Activated naive CD8-positive, alpha-beta T cell treated with anti-CD3 and anti-CD28 coated beads, Interleukin-2, amount 10 ng/mL, durations not matched to agents 7 days and 5 days (primary cell): Measurements from ENCODE around the gene CHAF1A. TPM values are rescaled to one million over a fixed set of nuclear protein-coding genes. Genes with fewer than 3 reads are reported as not detected.

Experiments used
- ATAC-seq: fragments of 150-1000 bp; cut with Tn5 transposase; one replicate; pipeline ENCODE4 v1.10.0; 2021; ENCODE audit warnings: low read depth, moderate library complexity
- POLR2A ChIA-PET: fragments of 350-600 bp; sonication (Branson Sonifier 250); formaldehyde crosslinking; loops from one replicate; lab custom pipeline; 2021; ENCODE audit warnings: antibody characterized with exemption; lab: Charles Lee
- DNase-seq: peaks from one replicate; pipeline ENCODE4 v3.0.0; 2021
- H3K27ac Mint-ChIP-seq: one replicate; pipeline ENCODE4 v1.8.0; 2022; ENCODE audit warnings: mild to moderate bottlenecking, mixed read lengths
- H3K27me3 Mint-ChIP-seq: one replicate; pipeline ENCODE4 v1.8.0; 2022; ENCODE audit warnings: mild to moderate bottlenecking, moderate library complexity, mixed read lengths
- H3K36me3 Mint-ChIP-seq: one replicate; pipeline ENCODE4 v1.8.0; 2021; ENCODE audit warnings: mild to moderate bottlenecking, mixed read lengths
- H3K4me1 Mint-ChIP-seq: one replicate; pipeline ENCODE4 v1.8.0; 2021; ENCODE audit warnings: mixed read lengths
- H3K4me3 Mint-ChIP-seq: one replicate; pipeline ENCODE4 v1.8.0; 2022; ENCODE audit warnings: mild to moderate bottlenecking, moderate library complexity, mixed read lengths
- H3K9me3 Mint-ChIP-seq: one replicate; pipeline ENCODE4 v1.8.0; 2021; ENCODE audit warnings: mixed read lengths
- total RNA-seq, 2 experiments: library from RNA; stranded (reverse); gene quantifications; one replicate each; pipeline ENCODE4 v1.2.3, GENCODE V29; 2021

Gene CHAF1A
- total RNA-seq, 2 experiments from 2014 or later, result 77.0 to 79.1 TPM

GRCh38 chr19:4362101-4362828 is 40.2 kb upstream of the CHAF1A start:
- H3K4me3 Mint-ChIP-seq, result no peak overlapping the region
- no peaks in the 10 kb centered on the region for H3K27me3 Mint-ChIP-seq
- no peak for ATAC-seq
- peaks cover 11% of the 10 kb centered on the region for H3K36me3 Mint-ChIP-seq
- H3K4me1 Mint-ChIP-seq, result peaks cover 5% of the 10 kb centered on the region
- no peak for DNase-seq
- H3K9me3 Mint-ChIP-seq, result no peaks in the 10 kb centered on the region
- H3K27ac Mint-ChIP-seq, result no peak overlapping the region
- POLR2A ChIA-PET, result interaction anchor here (1.0 to 1.4 kb wide), 3 partner anchors 10 to 44 kb away, joined by 3 to 6 read pairs (median 3); partner anchors contain the start of gene MPND

GRCh38 chr19:4362831-4363545 is 39.5 kb upstream of the CHAF1A start:
- no peak overlapping the region for H3K4me3 Mint-ChIP-seq
- H3K9me3 Mint-ChIP-seq, result no peaks in the 10 kb centered on the region
- H3K27ac Mint-ChIP-seq, result no peak overlapping the region
- H3K36me3 Mint-ChIP-seq, result peaks cover 13% of the 10 kb centered on the region
- POLR2A ChIA-PET, result interaction anchor here (1.2 to 1.4 kb wide), 3 partner anchors 11 to 20 kb away, joined by 3 to 6 read pairs (median 4); partner anchors contain the start of gene MPND
- no peak for ATAC-seq
- H3K4me1 Mint-ChIP-seq, result peaks cover 7% of the 10 kb centered on the region
- no peaks in the 10 kb centered on the region for H3K27me3 Mint-ChIP-seq
- DNase-seq, result no peak

- Mint-ChIP-seq H3K27me3 (no peaks in the 10 kb centered on the region), H3K4me3 (no peak overlapping the region), H3K36me3 (peaks cover 13% of the 10 kb centered on the region), H3K4me1 (peaks cover 12% of the 10 kb centered on the region), H3K9me3 (no peaks in the 10 kb centered on the region), H3K27ac (peak overlapping the region; percentile 48)
- DNase-seq (peak; percentile 30), ATAC-seq (no peak)
- POLR2A ChIA-PET, result interaction anchor here (1.3 kb wide), 1 partner anchor 21 kb away, joined by 4 read pairs; no protein-coding TSS in a partner anchor
These were observed 38.7 kb upstream of the CHAF1A start for GRCh38 chr19:4363571-4364304.

- H3K9me3 Mint-ChIP-seq, result no peaks in the 10 kb centered on the region
These were observed 37.1 kb upstream of the CHAF1A start for GRCh38 chr19:4365341-4365740.

GRCh38 chr19:4365791-4366665 is 36.4 kb upstream of the CHAF1A start:
- Mint-ChIP-seq H3K4me3 (no peak overlapping the region), H3K36me3 (peaks cover 13% of the 10 kb centered on the region), H3K4me1 (peaks cover 25% of the 10 kb centered on the region), H3K27ac (no peak overlapping the region), H3K27me3 (no peaks in the 10 kb centered on the region), H3K9me3 (no peaks in the 10 kb centered on the region)
- POLR2A ChIA-PET, result interaction anchor here (1.3 to 1.6 kb wide), 2 partner anchors 11 to 34 kb away, joined by 3 to 4 read pairs; partner anchors contain the start of gene SH3GL1
- DNase-seq, result peak; percentile 27
- no peak for ATAC-seq

More at GRCh38 chr19:4365341-4365740, 37.1 kb upstream of the CHAF1A start:
- no peak for ATAC-seq
- POLR2A ChIA-PET, result interaction anchor here (1.3 kb wide), 1 partner anchor 12 kb away, joined by 3 read pairs; no protein-coding TSS in a partner anchor
- H3K4me1 Mint-ChIP-seq, result peaks cover 20% of the 10 kb centered on the region
- DNase-seq, result peak; percentile 31
- H3K27me3 Mint-ChIP-seq, result no peaks in the 10 kb centered on the region
- H3K27ac Mint-ChIP-seq, result no peak overlapping the region
- no peak overlapping the region for H3K4me3 Mint-ChIP-seq
- peaks cover 13% of the 10 kb centered on the region for H3K36me3 Mint-ChIP-seq

GRCh38 chr19:4366666-4367335 is 35.6 kb upstream of the CHAF1A start:
- Mint-ChIP-seq H3K4me3 (no peak overlapping the region), H3K9me3 (no peaks in the 10 kb centered on the region), H3K27me3 (no peaks in the 10 kb centered on the region), H3K4me1 (peaks cover 28% of the 10 kb centered on the region), H3K27ac (no peak overlapping the region), H3K36me3 (peaks cover 13% of the 10 kb centered on the region)
- POLR2A ChIA-PET, result interaction anchor here (1.3 to 1.6 kb wide), 2 partner anchors 10 to 33 kb away, joined by 3 to 4 read pairs; partner anchors contain the start of gene SH3GL1
- peak; percentile 31 for DNase-seq
- no peak for ATAC-seq

GRCh38 chr19:4367336-4367723 is 35.1 kb upstream of the CHAF1A start:
- ATAC-seq (no peak), DNase-seq (peak; percentile 26)
- peaks cover 28% of the 10 kb centered on the region for H3K4me1 Mint-ChIP-seq
- H3K27me3 Mint-ChIP-seq, result no peaks in the 10 kb centered on the region
- H3K4me3 Mint-ChIP-seq, result no peak overlapping the region
- peaks cover 10% of the 10 kb centered on the region for H3K36me3 Mint-ChIP-seq
- H3K27ac Mint-ChIP-seq, result peak overlapping the region; percentile 77
- POLR2A ChIA-PET, result interaction anchor here (0.5 to 1.6 kb wide), 2 partner anchors 14 to 33 kb away, joined by 4 to 8 read pairs; partner anchors contain the start of gene SH3GL1
- H3K9me3 Mint-ChIP-seq, result no peaks in the 10 kb centered on the region

- H3K27ac Mint-ChIP-seq, result peak overlapping the region; percentile 77
- POLR2A ChIA-PET, result interaction anchor here (0.5 to 1.0 kb wide), 2 partner anchors 14 to 25 kb away, joined by 3 to 8 read pairs; no protein-coding TSS in a partner anchor
- no peak overlapping the region for H3K4me3 Mint-ChIP-seq
- DNase-seq (peak; percentile 29), ATAC-seq (no peak)
- no peaks in the 10 kb centered on the region for H3K27me3 Mint-ChIP-seq
- peaks cover 29% of the 10 kb centered on the region for H3K4me1 Mint-ChIP-seq
- H3K36me3 Mint-ChIP-seq, result peaks cover 10% of the 10 kb centered on the region
- H3K9me3 Mint-ChIP-seq, result no peaks in the 10 kb centered on the region
These were observed 34.7 kb upstream of the CHAF1A start for GRCh38 chr19:4367781-4368127.

GRCh38 chr19:4368128-4368820 is 34.2 kb upstream of the CHAF1A start:
- POLR2A ChIA-PET, result interaction anchor here (0.5 to 2.6 kb wide), 4 partner anchors 14 to 34 kb away, joined by 3 to 19 read pairs (median 6); partner anchors contain the start of gene CHAF1A
- ATAC-seq, result no peak
- Mint-ChIP-seq H3K9me3 (no peaks in the 10 kb centered on the region), H3K4me1 (peaks cover 29% of the 10 kb centered on the region), H3K4me3 (peak overlapping the region; percentile 78), H3K27ac (peak overlapping the region; percentile 98), H3K27me3 (no peaks in the 10 kb centered on the region), H3K36me3 (peaks cover 10% of the 10 kb centered on the region)
- DNase-seq, result peak; percentile 41

GRCh38 chr19:4369109-4369887 is 33.1 kb upstream of the CHAF1A start:
- peak overlapping the region; percentile 98 for H3K27ac Mint-ChIP-seq
- peaks cover 34% of the 10 kb centered on the region for H3K4me1 Mint-ChIP-seq
- no peaks in the 10 kb centered on the region for H3K27me3 Mint-ChIP-seq
- H3K9me3 Mint-ChIP-seq, result no peaks in the 10 kb centered on the region
- DNase-seq (peak; percentile 84), ATAC-seq (peak; percentile 79)
- POLR2A ChIA-PET, result interaction anchor here (0.8 to 2.6 kb wide), 8 partner anchors 11 to 33 kb away, joined by 3 to 19 read pairs (median 6); partner anchors contain the start of genes CHAF1A, MPND and SH3GL1
- H3K36me3 Mint-ChIP-seq, result peaks cover 9% of the 10 kb centered on the region
- peak overlapping the region; percentile 78 for H3K4me3 Mint-ChIP-seq
